ENCODE measurements around the gene TM2D3. TPM values are rescaled to one million over a fixed set of nuclear protein-coding genes. Genes with fewer than 3 reads are reported as not detected.

TM2D3 gene
- total RNA-seq, 1 donor from 2014 or later, result 105 TPM

DNA sequence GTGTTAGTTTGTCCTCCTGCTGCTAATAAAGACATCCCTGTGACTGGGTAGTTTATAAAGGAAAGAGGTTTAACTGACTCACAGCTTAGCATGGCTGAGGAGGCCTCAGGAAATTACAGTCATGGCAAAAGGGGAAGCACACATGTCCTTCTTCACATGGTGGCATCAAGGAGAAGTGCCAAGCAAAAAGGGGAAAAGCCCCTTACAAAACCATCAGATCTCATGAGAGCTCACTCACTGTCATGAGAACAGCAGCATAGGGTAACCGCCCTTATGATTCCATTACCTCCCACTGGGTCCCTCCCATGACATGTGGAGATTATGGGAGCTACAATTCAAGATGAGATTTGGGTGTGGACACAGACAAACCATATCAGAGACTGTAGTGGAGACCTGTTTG lies 27.0 kb downstream of the TM2D3 start:
- no peaks in the 10 kb centered on the region for H3K4me1 ChIP-seq
- H3K27me3 ChIP-seq, result no peaks in the 10 kb centered on the region
- intact Hi-C loops (cut with DNase I), result no loop called here
- peaks cover 0 to 5% of the 10 kb centered on the region in 2 donors for H3K9me3 ChIP-seq
- peaks cover 0 to 10% of the 10 kb centered on the region in 2 donors for H3K36me3 ChIP-seq
- DNase-seq (ENCODE audit: low spot score in 2 of 2), result no peak
- TF ChIP-seq CTCF (IDR thresholded peaks at IDR 0.05), result no peak
- H3K4me3 ChIP-seq, result no peak overlapping the region
- no peak overlapping the region for H3K27ac ChIP-seq

- no peak for DNase-seq (ENCODE audit: low spot score in 2 of 2)
- H3K4me3 ChIP-seq, result no peak overlapping the region
- no peaks in the 10 kb centered on the region for H3K4me1 ChIP-seq
- peaks cover 0 to 10% of the 10 kb centered on the region in 2 donors for H3K36me3 ChIP-seq
- H3K9me3 ChIP-seq, result peaks cover 0 to 5% of the 10 kb centered on the region in 2 donors
- no peak for TF ChIP-seq CTCF (IDR thresholded peaks at IDR 0.05)
- intact Hi-C loops (cut with DNase I), result no loop called here
- H3K27me3 ChIP-seq, result no peaks in the 10 kb centered on the region
- no peak overlapping the region for H3K27ac ChIP-seq
These were observed 28.5 kb downstream of the TM2D3 start for GRCh38 chr15:101623367-101624304.

DNA sequence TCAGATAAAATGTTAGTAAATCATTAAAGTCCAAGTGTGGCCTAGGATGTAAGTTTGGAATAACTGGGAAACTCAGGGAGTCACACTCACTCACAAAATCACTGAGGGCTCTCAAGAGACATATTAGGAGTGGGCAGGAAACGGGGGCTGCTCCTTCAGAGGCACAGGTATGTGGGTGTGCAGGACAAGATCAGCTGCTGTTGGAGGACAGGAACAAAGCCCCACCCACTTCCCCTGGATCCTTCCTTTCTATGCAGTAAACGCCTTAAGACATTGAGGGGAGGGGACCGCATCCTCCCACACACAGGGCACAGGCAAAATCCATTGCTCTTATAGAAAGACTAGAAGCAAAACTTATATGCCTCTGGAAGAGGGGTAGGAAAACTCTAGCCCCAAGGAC lies 30.2 kb downstream of the TM2D3 start:
- no peak overlapping the region for H3K4me3 ChIP-seq
- H3K27me3 ChIP-seq, result no peaks in the 10 kb centered on the region
- intact Hi-C loops (cut with DNase I), result no loop called here
- no peak overlapping the region for H3K27ac ChIP-seq
- H3K4me1 ChIP-seq, result peaks cover 0 to 3% of the 10 kb centered on the region in 2 donors
- H3K36me3 ChIP-seq, result peaks cover 0 to 10% of the 10 kb centered on the region in 2 donors
- H3K9me3 ChIP-seq, result peaks cover 0 to 5% of the 10 kb centered on the region in 2 donors
- DNase-seq (ENCODE audit: low spot score in 2 of 2), result no peak
- no peak for TF ChIP-seq CTCF (IDR thresholded peaks at IDR 0.05)

DNA sequence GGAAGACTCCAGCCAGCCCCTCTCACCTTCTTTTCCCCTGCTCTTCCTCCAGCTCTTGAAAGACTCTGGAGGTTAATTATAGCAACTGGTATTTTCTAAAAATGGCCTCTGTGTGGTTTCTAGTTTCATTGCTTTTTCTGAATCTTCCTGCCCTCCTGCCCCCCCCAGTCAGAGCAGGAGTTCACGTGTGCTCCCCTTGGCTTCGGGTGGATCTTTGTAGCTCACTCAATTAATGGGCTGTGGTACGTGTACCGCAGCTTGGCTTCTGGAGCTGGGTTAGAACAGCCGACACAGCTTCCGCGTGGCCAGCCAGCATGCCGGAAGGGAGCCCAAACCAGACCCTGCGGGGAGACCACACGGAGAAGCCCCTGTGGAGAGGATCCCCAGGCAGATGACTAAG lies 31.5 kb downstream of the TM2D3 start:
- intact Hi-C loops (cut with DNase I), result no loop called here
- Histone ChIP-seq H3K27ac (no peak overlapping the region), H3K9me3 (peaks cover 0 to 5% of the 10 kb centered on the region in 2 donors), H3K4me1 (peaks cover 0 to 13% of the 10 kb centered on the region in 2 donors), H3K36me3 (peaks cover 0 to 5% of the 10 kb centered on the region in 2 donors), H3K4me3 (no peak overlapping the region), H3K27me3 (no peaks in the 10 kb centered on the region)
- no peak for TF ChIP-seq CTCF (IDR thresholded peaks at IDR 0.05)
- DNase-seq (ENCODE audit: low spot score in 2 of 2), result no peak

GRCh38 chr15:101619615-101619865 lies 32.6 kb downstream of the TM2D3 start:
- no peak overlapping the region for H3K27ac ChIP-seq
- intact Hi-C loops (cut with DNase I), result no loop called here
- DNase-seq (ENCODE audit: low spot score in 2 of 2), result no peak
- H3K27me3 ChIP-seq, result no peaks in the 10 kb centered on the region
- no peak for TF ChIP-seq CTCF (IDR thresholded peaks at IDR 0.05)
- no peak overlapping the region for H3K4me3 ChIP-seq
- H3K9me3 ChIP-seq, result peaks cover 0 to 5% of the 10 kb centered on the region in 2 donors
- peaks cover 0 to 3% of the 10 kb centered on the region in 2 donors for H3K36me3 ChIP-seq
- H3K4me1 ChIP-seq, result peaks cover 0 to 15% of the 10 kb centered on the region in 2 donors

All from ascending aorta (tissue), 2 donors.